Measurements from ENCODE around the gene STAT3. TPM values are rescaled to one million over a fixed set of nuclear protein-coding genes. Genes with fewer than 3 reads are reported as not detected.

The STAT3 gene
- total and polyA plus RNA-seq, 2 donors from 2014 or later: 55.6 to 327 TPM

DNA sequence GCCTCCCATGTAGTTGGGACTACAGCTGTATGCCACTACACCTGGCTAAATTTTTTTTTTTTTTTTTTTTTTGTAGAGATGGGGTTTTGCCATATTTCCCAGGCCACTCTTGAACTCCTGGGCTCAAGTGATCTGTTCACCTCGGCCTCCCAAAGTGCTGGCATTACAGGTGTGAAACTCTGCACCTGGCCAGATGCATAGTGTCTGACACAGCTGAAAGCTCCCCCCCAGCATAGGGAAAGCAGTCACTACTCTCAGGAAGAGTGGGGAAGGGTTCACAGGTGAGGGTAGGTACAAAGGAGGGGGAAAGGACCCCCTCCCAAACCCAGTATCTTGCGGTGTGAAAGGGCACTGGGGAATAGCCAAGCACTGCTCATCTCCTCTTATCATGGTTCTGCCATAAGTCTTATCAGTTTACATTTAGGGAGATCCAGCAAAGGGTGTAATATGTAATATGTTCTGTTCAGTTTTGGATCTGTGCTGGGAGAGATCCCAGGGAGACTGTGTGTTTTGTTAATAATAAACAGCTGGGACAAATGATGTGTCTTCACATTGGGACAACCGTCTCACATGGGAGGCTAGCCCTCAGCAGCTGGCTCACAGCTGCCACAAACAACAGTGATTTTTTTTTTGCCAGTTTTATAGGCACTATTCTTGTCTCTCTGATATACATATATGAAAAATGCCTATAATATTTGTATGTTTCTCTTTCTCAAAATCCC is 41.6 kb upstream of the STAT3 start:
- peaks cover 0 to 3% (median 0%) of the 10 kb centered on the region in 3 donors for H3K4me1 ChIP-seq (ENCODE audit: control insufficient read depth in 2 of 3, insufficient read depth in 2 of 3, low read depth in 1 of 3, low read length in 3 of 3)
- no peaks in the 10 kb centered on the region for H3K9me3 ChIP-seq (ENCODE audit: control insufficient read depth in 2 of 3, insufficient read depth in 1 of 3, low read length in 3 of 3)
- TF ChIP-seq, protein P1, sequence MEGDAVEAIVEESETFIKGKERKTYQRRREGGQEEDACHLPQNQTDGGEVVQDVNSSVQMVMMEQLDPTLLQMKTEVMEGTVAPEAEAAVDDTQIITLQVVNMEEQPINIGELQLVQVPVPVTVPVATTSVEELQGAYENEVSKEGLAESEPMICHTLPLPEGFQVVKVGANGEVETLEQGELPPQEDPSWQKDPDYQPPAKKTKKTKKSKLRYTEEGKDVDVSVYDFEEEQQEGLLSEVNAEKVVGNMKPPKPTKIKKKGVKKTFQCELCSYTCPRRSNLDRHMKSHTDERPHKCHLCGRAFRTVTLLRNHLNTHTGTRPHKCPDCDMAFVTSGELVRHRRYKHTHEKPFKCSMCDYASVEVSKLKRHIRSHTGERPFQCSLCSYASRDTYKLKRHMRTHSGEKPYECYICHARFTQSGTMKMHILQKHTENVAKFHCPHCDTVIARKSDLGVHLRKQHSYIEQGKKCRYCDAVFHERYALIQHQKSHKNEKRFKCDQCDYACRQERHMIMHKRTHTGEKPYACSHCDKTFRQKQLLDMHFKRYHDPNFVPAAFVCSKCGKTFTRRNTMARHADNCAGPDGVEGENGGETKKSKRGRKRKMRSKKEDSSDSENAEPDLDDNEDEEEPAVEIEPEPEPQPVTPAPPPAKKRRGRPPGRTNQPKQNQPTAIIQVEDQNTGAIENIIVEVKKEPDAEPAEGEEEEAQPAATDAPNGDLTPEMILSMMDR (IDR thresholded peaks at IDR 0.05; ENCODE audit: borderline replicate concordance, extremely low read depth, insufficient read depth): no peak
- intact Hi-C loops (cut with DNase I): loop anchor here (10.0 kb wide), 1 partner anchor 85 kb away; no protein-coding TSS in a partner anchor
- no peak overlapping the region for H3K27ac ChIP-seq (ENCODE audit: low read depth in 2 of 2, low read length in 2 of 2)
- FAIRE-seq: no peak
- H3K4me3 ChIP-seq (ENCODE audit: low read length in 3 of 3): no peak overlapping the region
- H3K27me3 ChIP-seq (ENCODE audit: control insufficient read depth, insufficient read depth, low read length): no peaks in the 10 kb centered on the region
- peak overlapping the region in 1 of 3 donors; percentile 33 for H3K9ac ChIP-seq (ENCODE audit: low read length in 3 of 3)
- H3K36me3 ChIP-seq (ENCODE audit: control insufficient read depth in 2 of 3, insufficient read depth in 3 of 3, low read length in 3 of 3): no peaks in the 10 kb centered on the region
- peak in 1 of 5 donors; percentile 81 for DNase-seq

GRCh38 chr17:42428141-42428944 is 40.1 kb upstream of the STAT3 start:
- FAIRE-seq (no peak), DNase-seq (peak in 4 of 5 donors; percentile 55 to 92 (median 78))
- intact Hi-C loops (cut with DNase I): loop anchor here (10.0 kb wide), 1 partner anchor 86 kb away; no protein-coding TSS in a partner anchor
- Histone ChIP-seq H3K36me3 (ENCODE audit: control insufficient read depth in 2 of 3, insufficient read depth in 3 of 3, low read length in 3 of 3) (no peaks in the 10 kb centered on the region), H3K4me3 (ENCODE audit: low read length in 3 of 3) (no peak overlapping the region), H3K27ac (ENCODE audit: low read depth in 2 of 2, low read length in 2 of 2) (peak overlapping the region in 1 of 2 donors; percentile 32), H3K4me1 (ENCODE audit: control insufficient read depth in 2 of 3, insufficient read depth in 2 of 3, low read depth in 1 of 3, low read length in 3 of 3) (peaks cover 0 to 3% (median 3%) of the 10 kb centered on the region in 3 donors), H3K9ac (ENCODE audit: low read length in 3 of 3) (no peak overlapping the region), H3K9me3 (ENCODE audit: control insufficient read depth in 2 of 3, insufficient read depth in 1 of 3, low read length in 3 of 3) (no peaks in the 10 kb centered on the region), H3K27me3 (ENCODE audit: control insufficient read depth, insufficient read depth, low read length) (no peaks in the 10 kb centered on the region)
- TF ChIP-seq, protein P1 (IDR thresholded peaks at IDR 0.05; ENCODE audit: borderline replicate concordance, extremely low read depth, insufficient read depth): peak; percentile 78

- Histone ChIP-seq H3K4me1 (ENCODE audit: control insufficient read depth in 2 of 3, insufficient read depth in 2 of 3, low read depth in 1 of 3, low read length in 3 of 3) (peaks cover 0 to 6% (median 3%) of the 10 kb centered on the region in 3 donors), H3K9me3 (ENCODE audit: control insufficient read depth in 2 of 3, insufficient read depth in 1 of 3, low read length in 3 of 3) (no peaks in the 10 kb centered on the region), H3K27ac (ENCODE audit: low read depth in 2 of 2, low read length in 2 of 2) (no peak overlapping the region), H3K27me3 (ENCODE audit: control insufficient read depth, insufficient read depth, low read length) (peaks cover 2% of the 10 kb centered on the region), H3K36me3 (ENCODE audit: control insufficient read depth in 2 of 3, insufficient read depth in 3 of 3, low read length in 3 of 3) (no peaks in the 10 kb centered on the region), H3K4me3 (ENCODE audit: low read length in 3 of 3) (no peak overlapping the region), H3K9ac (ENCODE audit: low read length in 3 of 3) (no peak overlapping the region)
- intact Hi-C loops (cut with DNase I): loop anchor here (10.0 kb wide), 1 partner anchor 90 kb away; no protein-coding TSS in a partner anchor
- TF ChIP-seq, protein P1 (IDR thresholded peaks at IDR 0.05; ENCODE audit: borderline replicate concordance, extremely low read depth, insufficient read depth): no peak
- no peak for FAIRE-seq
- DNase-seq: no peak
Measured at GRCh38 chr17:42424991-42425610, 36.9 kb upstream of the STAT3 start.

Data from kidney (tissue), 14 donors.